DOHH2 (cell line): ENCODE results near the gene NEMP1.
A peak's percentile ranks its signal among the peaks of the same experiment; 100 is the strongest.

Experiments
- H3F3A ChIP-seq: fragments of 200-600 bp; sonication (generic), shearing (Covaris generic); 2 replicates; pipeline ENCODE4 v1.6.0; 2016; ENCODE audit warnings: antibody characterized with exemption, mild to moderate bottlenecking; ENCODE audit not compliant: control insufficient read depth, insufficient read depth
- H3K27ac ChIP-seq: fragments of 200-600 bp; sonication (generic); 2 replicates; pipeline ENCODE4 v1.5.1; 2014; ENCODE audit warnings: low read depth, mild to moderate bottlenecking, low read length, moderate library complexity
- H3K27me3 ChIP-seq: fragments of 200-600 bp; sonication (generic); 2 replicates; pipeline ENCODE4 v1.6.1; 2014; ENCODE audit warnings: mild to moderate bottlenecking, low read length, mixed read lengths; ENCODE audit not compliant: control insufficient read depth
- H3K36me3 ChIP-seq: fragments of 200-600 bp; sonication (generic); 2 replicates; pipeline ENCODE4 v1.6.1; 2014; ENCODE audit warnings: mild to moderate bottlenecking, low read length, moderate library complexity, mixed read lengths; ENCODE audit not compliant: control insufficient read depth
- H3K4me1 ChIP-seq: fragments of 200-600 bp; sonication (generic); 2 replicates; pipeline ENCODE4 v1.6.1; 2014; ENCODE audit warnings: mild to moderate bottlenecking, low read length, mixed read lengths; ENCODE audit not compliant: control insufficient read depth
- H3K4me2 ChIP-seq: fragments of 200-600 bp; sonication (generic); 2 replicates; pipeline ENCODE4 v1.6.0; 2014; ENCODE audit warnings: mild to moderate bottlenecking, low read length, moderate library complexity
- H3K4me3 ChIP-seq: fragments of 200-600 bp; sonication (generic); 2 replicates; pipeline ENCODE4 v1.5.1; 2014; ENCODE audit warnings: mild to moderate bottlenecking, low read length, mixed read lengths
- H3K79me2 ChIP-seq: fragments of 200-600 bp; sonication (generic); 2 replicates; pipeline ENCODE4 v1.6.1; 2014; ENCODE audit warnings: mild to moderate bottlenecking, low read length, mixed read lengths; ENCODE audit not compliant: control insufficient read depth
- H3K9me2 ChIP-seq: fragments of 200-600 bp; sonication (generic); replicated peaks from 2 replicates; pipeline ENCODE4 v1.6.1; 2014; ENCODE audit warnings: mild to moderate bottlenecking, low read length, mixed read lengths; ENCODE audit not compliant: control insufficient read depth
- H3K9me3 ChIP-seq: fragments of 200-600 bp; sonication (generic); 2 replicates; pipeline ENCODE4 v1.6.1; 2014; ENCODE audit warnings: antibody characterized with exemption, low read length, mixed read lengths; ENCODE audit not compliant: control insufficient read depth, insufficient read depth
- H4K20me1 ChIP-seq: fragments of 200-600 bp; sonication (generic); 2 replicates; pipeline ENCODE4 v1.6.0; 2014; ENCODE audit warnings: low read depth, mild to moderate bottlenecking, antibody characterized with exemption, low read length, moderate library complexity; ENCODE audit not compliant: control insufficient read depth, insufficient read depth
- EZH2phosphoT487 ChIP-seq: fragments of 200-600 bp; sonication (generic); IDR thresholded peaks from 2 replicates; pipeline ENCODE4 v1.6.1; 2017; ENCODE audit warnings: borderline replicate concordance, mild to moderate bottlenecking, antibody characterized with exemption, low read length, moderate library complexity, mixed read lengths
- TF ChIP-seq, protein P1 (sequence below): fragments of 200-600 bp; sonication (generic); IDR thresholded peaks from one replicate; pipeline ENCODE4 v1.5.1; 2014; ENCODE audit warnings: antibody characterized with exemption, mild to moderate bottlenecking, low read depth, low read length; ENCODE audit not compliant: poor library complexity, severe bottlenecking

NEMP1 gene

DNA sequence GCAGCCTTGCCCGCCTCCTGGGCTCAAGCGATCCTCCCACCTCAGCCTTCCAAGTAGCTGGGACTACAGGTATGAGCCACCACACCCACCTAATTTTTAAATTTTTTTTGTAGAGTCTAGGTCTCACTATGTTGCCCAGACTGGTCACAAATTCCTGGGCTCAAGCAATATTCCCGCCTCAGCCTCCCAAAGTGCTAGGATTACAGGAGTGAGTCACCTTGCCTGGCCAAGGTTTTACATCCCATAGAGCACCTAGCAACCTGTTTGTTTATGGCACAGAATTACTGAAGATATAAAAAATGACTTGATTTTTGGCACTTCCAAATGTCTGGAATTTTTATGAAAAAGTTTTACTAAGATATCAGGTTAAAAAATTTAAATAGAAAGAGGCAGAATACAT is 45.2 kb downstream of the NEMP1 start:
- no peak overlapping the region for H3K27ac ChIP-seq
- H4K20me1 ChIP-seq = no peaks in the 10 kb centered on the region
- no peaks in the 10 kb centered on the region for H3K9me2 ChIP-seq
- H3K4me2 ChIP-seq = no peak overlapping the region
- no peak overlapping the region for H3K4me3 ChIP-seq
- no peak for TF ChIP-seq EZH2phosphoT487
- TF ChIP-seq, protein P1, sequence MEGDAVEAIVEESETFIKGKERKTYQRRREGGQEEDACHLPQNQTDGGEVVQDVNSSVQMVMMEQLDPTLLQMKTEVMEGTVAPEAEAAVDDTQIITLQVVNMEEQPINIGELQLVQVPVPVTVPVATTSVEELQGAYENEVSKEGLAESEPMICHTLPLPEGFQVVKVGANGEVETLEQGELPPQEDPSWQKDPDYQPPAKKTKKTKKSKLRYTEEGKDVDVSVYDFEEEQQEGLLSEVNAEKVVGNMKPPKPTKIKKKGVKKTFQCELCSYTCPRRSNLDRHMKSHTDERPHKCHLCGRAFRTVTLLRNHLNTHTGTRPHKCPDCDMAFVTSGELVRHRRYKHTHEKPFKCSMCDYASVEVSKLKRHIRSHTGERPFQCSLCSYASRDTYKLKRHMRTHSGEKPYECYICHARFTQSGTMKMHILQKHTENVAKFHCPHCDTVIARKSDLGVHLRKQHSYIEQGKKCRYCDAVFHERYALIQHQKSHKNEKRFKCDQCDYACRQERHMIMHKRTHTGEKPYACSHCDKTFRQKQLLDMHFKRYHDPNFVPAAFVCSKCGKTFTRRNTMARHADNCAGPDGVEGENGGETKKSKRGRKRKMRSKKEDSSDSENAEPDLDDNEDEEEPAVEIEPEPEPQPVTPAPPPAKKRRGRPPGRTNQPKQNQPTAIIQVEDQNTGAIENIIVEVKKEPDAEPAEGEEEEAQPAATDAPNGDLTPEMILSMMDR = no peak
- H3F3A ChIP-seq = no peaks in the 10 kb centered on the region
- no peaks in the 10 kb centered on the region for H3K79me2 ChIP-seq
- peaks cover 14% of the 10 kb centered on the region for H3K4me1 ChIP-seq
- no peaks in the 10 kb centered on the region for H3K27me3 ChIP-seq
- no peaks in the 10 kb centered on the region for H3K9me3 ChIP-seq
- no peaks in the 10 kb centered on the region for H3K36me3 ChIP-seq

- Histone ChIP-seq H4K20me1 (no peaks in the 10 kb centered on the region), H3K4me3 (no peak overlapping the region), H3K27me3 (peaks cover 9% of the 10 kb centered on the region), H3K9me3 (no peaks in the 10 kb centered on the region), H3K9me2 (no peaks in the 10 kb centered on the region), H3F3A (no peaks in the 10 kb centered on the region), H3K4me1 (peaks cover 17% of the 10 kb centered on the region), H3K4me2 (peak overlapping the region; percentile 18; the same call in 1 of the 2 replicates), H3K27ac (no peak overlapping the region), H3K79me2 (no peaks in the 10 kb centered on the region), H3K36me3 (no peaks in the 10 kb centered on the region)
- no peak for TF ChIP-seq EZH2phosphoT487
- TF ChIP-seq, protein P1 = no peak
Measured at GRCh38 chr12:57031789-57032188, 46.8 kb downstream of the NEMP1 start.

DNA sequence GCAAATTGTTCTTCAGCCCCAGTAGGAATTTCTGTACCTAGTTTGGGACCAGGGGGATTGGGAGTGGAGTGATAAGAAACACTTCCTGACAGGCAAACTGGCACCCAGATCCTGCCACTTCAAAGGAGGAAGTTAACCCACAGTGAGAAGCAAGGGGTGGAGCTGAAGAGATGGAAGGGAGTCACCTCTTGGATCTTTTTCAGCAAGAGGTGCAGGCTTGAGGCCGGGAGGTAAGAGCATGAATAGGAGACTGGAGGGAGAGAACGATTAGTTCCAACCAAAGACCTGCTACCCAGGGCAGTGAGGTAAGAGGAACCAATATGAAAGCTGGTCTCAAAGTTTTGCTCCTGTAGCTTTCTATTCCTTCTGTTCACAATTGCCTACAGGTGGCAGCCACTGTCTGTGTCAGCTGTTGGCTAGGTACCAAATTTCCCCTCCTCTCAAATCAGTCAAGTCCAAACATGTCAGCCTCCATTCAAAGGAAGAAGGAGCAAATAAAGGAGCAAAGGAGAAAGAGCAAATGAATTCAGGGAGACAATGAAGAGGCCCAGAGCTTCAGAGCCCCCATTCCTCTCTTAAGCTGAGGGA is 47.4 kb downstream of the NEMP1 start:
- H3K4me2 ChIP-seq = peak overlapping the region; percentile 18
- no peaks in the 10 kb centered on the region for H3K9me2 ChIP-seq
- H3F3A ChIP-seq = no peaks in the 10 kb centered on the region
- no peaks in the 10 kb centered on the region for H3K36me3 ChIP-seq
- H3K4me3 ChIP-seq = no peak overlapping the region
- H3K79me2 ChIP-seq = no peaks in the 10 kb centered on the region
- H3K27ac ChIP-seq = no peak overlapping the region
- H3K27me3 ChIP-seq = peaks cover 13% of the 10 kb centered on the region
- H4K20me1 ChIP-seq = no peaks in the 10 kb centered on the region
- TF ChIP-seq, protein P1 = peak; percentile 39
- TF ChIP-seq EZH2phosphoT487 = no peak
- peaks cover 17% of the 10 kb centered on the region for H3K4me1 ChIP-seq
- no peaks in the 10 kb centered on the region for H3K9me3 ChIP-seq

DNA sequence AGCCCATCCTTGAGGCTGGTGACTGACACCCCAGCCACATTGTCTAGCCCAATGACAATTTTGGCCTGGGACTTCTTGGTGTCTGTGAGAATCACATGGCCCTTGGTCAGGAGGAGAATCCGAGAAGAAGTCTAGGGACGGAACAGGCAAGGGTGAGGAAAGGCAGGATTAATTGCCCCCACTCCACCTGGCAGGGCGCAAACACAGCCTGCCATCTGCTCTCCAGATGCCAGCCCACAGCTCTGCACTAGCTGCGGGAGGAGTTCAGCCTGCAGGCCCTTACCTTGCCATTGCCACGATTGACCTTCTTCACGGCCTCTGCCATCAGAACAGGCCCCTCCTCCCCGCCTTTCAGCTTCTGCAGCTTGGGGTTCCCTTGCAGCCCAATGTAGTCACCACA is 49.1 kb downstream of the NEMP1 start:
- H4K20me1 ChIP-seq = no peaks in the 10 kb centered on the region
- peaks cover 17% of the 10 kb centered on the region for H3K4me1 ChIP-seq
- H3K4me3 ChIP-seq = no peak overlapping the region
- no peak overlapping the region for H3K27ac ChIP-seq
- H3K4me2 ChIP-seq = no peak overlapping the region
- H3F3A ChIP-seq = no peaks in the 10 kb centered on the region
- H3K9me3 ChIP-seq = no peaks in the 10 kb centered on the region
- H3K79me2 ChIP-seq = no peaks in the 10 kb centered on the region
- no peaks in the 10 kb centered on the region for H3K36me3 ChIP-seq
- no peaks in the 10 kb centered on the region for H3K9me2 ChIP-seq
- H3K27me3 ChIP-seq = peaks cover 13% of the 10 kb centered on the region
- TF ChIP-seq, protein P1 = no peak
- no peak for TF ChIP-seq EZH2phosphoT487
